Activated CD4-positive, alpha-beta T cell treated with anti-CD3 and anti-CD28 coated beads, Interleukin-2, amount 10 ng/mL, durations not matched to agents 7 days and 5 days (primary cell): ENCODE results near the gene RECQL5. TPM values are rescaled to one million over a fixed set of nuclear protein-coding genes. Genes with fewer than 3 reads are reported as not detected.

Source experiments
- CTCF ChIA-PET: fragments of 350-600 bp; sonication (Branson Sonifier 250); formaldehyde crosslinking; loops from one replicate; lab custom pipeline; 2021; ENCODE audit warnings: antibody characterized with exemption; lab: Charles Lee
- POLR2A ChIA-PET: fragments of 350-600 bp; sonication (Branson Sonifier 250); formaldehyde crosslinking; loops from one replicate; lab custom pipeline; 2021; ENCODE audit warnings: antibody characterized with exemption; lab: Charles Lee
- DNase-seq: peaks from one replicate; pipeline ENCODE4 v3.0.0-alpha.2; 2020
- H3K27ac Mint-ChIP-seq: one replicate; pipeline ENCODE4 v1.8.0; 2021; ENCODE audit warnings: mild to moderate bottlenecking, moderate library complexity, mixed read lengths
- H3K27me3 Mint-ChIP-seq: one replicate; pipeline ENCODE4 v1.8.0; 2021; ENCODE audit warnings: mixed read lengths
- H3K36me3 Mint-ChIP-seq: one replicate; pipeline ENCODE4 v1.8.0; 2021; ENCODE audit warnings: low read depth, mixed read lengths
- H3K4me1 Mint-ChIP-seq: one replicate; pipeline ENCODE4 v1.8.0; 2021; ENCODE audit warnings: mixed read lengths
- H3K4me3 Mint-ChIP-seq: one replicate; pipeline ENCODE4 v1.8.0; 2021; ENCODE audit warnings: mild to moderate bottlenecking, moderate library complexity, mixed read lengths
- H3K9me3 Mint-ChIP-seq: one replicate; pipeline ENCODE4 v1.8.0; 2021; ENCODE audit warnings: mixed read lengths
- total RNA-seq, 2 experiments: library from RNA; stranded (reverse); gene quantifications; one replicate each; pipeline ENCODE4 v1.2.3, GENCODE V29; 2021

Gene RECQL5
- total RNA-seq, result 10 to 100 TPM; 44.7 to 47.1 TPM

DNA sequence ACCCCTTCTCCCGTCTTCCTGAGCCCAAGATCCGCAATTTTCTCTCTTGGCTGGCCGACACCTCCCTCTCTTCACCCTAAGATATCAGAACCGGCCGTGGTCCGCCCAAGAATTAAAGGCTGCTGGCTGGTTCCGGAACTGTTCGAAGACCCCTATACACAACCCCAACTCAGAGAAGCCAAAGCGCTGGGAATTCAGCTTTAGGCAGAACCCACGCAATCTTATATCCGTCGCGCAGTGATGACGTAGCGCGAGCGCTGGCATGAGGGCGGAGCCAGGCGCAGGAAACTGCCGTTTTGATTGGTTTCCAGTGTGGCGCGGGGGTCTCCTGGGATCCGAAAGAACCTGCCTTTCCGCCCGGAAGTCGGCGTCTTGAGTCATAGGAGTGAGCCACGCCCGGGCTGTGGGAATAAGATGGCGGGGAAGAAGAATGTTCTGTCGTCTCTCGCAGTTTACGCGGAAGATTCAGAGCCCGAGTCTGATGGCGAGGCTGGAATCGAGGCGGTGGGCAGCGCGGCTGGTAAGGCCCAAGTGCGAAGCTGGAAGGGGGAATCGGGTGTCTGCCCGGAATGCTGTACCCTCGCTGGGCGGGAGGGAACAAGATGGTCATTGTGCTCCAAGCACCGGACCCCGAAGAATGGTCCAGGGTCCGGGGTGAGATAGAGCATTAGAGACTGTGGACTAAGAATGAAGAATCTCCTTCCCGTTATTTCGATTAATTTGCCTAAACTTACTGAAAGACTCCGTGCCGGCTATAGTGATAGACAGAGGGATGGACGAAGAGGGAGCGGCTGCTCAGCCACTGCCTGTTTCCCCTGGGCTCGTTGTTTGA, at the start of gene RECQL5, which contains the start of gene SAP30BP:
TSS of gene RECQL5 (minus strand) at position 196 of the 832 bp plus-strand sequence. CDS start 597 bp downstream, outside the sequence.
TSS of gene SAP30BP (plus strand) at position 380 of the 832 bp plus-strand sequence. CDS start at position 415, 35 bp downstream.
- peak within 1 kb of the TSS; percentile 78 for H3K27ac Mint-ChIP-seq
- H3K27me3 Mint-ChIP-seq, result no peaks in the 10 kb centered on the region
- peak; percentile 99 for DNase-seq
- POLR2A ChIA-PET, result interaction anchor here (0.6 kb wide), 1 partner anchor 109 kb away, joined by 3 read pairs; no protein-coding TSS in a partner anchor
- peaks cover 32% of the 10 kb centered on the region for H3K4me1 Mint-ChIP-seq
- CTCF ChIA-PET, result interaction anchor here (0.6 to 2.0 kb wide), 9 partner anchors 14 to 396 kb away, joined by 3 to 9 read pairs (median 3); partner anchors contain the start of genes GRB2, MIF4GD and SMIM5
- no peak within 1 kb of the TSS for H3K4me3 Mint-ChIP-seq
- H3K36me3 Mint-ChIP-seq, result peaks cover 20% of the 10 kb centered on the region
- H3K9me3 Mint-ChIP-seq, result no peaks in the 10 kb centered on the region

DNA sequence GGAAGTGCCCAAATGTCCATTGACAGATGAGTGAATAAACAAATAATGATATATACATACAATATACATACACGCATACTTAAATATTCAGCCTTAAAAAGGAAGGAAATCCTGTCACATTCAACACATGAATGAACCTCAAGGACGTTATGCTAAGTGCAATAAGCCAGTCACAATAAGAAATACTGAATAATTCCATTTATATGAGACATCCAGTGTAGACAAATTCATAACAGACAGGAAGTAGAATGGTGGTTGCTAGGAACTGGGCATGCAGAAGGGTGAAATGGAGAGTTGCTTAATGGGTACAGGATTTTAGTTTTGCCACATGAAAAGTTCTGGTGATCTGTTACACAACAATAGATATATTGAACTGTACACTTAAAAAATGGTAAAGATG, 45.5 kb upstream of the RECQL5 start:
- no peak overlapping the region for H3K4me3 Mint-ChIP-seq
- ChIA-PET POLR2A (no interaction called here), CTCF (interaction anchor here (0.6 to 0.9 kb wide), 3 partner anchors 12 to 79 kb away, joined by 3 read pairs; partner anchors contain the start of gene SMIM5)
- no peak for DNase-seq
- peaks cover 11% of the 10 kb centered on the region for H3K36me3 Mint-ChIP-seq
- H3K4me1 Mint-ChIP-seq, result no peaks in the 10 kb centered on the region
- H3K27ac Mint-ChIP-seq, result no peak overlapping the region
- H3K27me3 Mint-ChIP-seq, result peaks cover 7% of the 10 kb centered on the region
- H3K9me3 Mint-ChIP-seq, result no peaks in the 10 kb centered on the region

DNA sequence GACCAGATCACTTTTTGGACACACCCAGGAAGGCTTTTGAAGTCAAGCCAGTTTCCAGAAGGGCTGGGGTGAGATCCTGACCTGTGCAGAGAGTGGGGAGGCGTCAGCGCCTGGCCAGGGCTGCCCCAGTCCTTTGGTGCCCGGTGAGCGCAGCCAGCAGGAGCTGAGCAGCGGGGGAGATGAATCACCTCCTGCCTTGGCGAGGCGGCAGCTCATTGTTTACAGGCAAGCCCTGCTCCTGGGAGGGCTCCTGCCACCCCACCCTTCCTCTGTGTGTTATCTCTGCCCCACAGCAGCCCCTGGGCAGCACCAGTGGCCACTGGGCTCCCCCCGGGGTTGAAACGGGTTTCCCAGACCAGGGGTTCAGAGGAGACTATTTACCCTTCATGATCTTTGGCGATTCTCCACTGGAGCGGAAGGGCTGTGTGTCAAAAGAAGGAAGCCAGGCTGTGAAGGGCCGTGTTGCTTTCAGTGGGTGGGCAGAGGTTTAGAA, 40.2 kb upstream of the RECQL5 start:
- ChIA-PET POLR2A (no interaction called here), CTCF (interaction anchor here (0.6 to 1.2 kb wide), 3 partner anchors 12 to 32 kb away, joined by 3 to 4 read pairs (median 3); no protein-coding TSS in a partner anchor)
- peaks cover 2% of the 10 kb centered on the region for H3K27me3 Mint-ChIP-seq
- DNase-seq, result no peak
- no peak overlapping the region for H3K4me3 Mint-ChIP-seq
- peaks cover 27% of the 10 kb centered on the region for H3K36me3 Mint-ChIP-seq
- H3K27ac Mint-ChIP-seq, result no peak overlapping the region
- H3K9me3 Mint-ChIP-seq, result no peaks in the 10 kb centered on the region
- H3K4me1 Mint-ChIP-seq, result no peaks in the 10 kb centered on the region

DNA sequence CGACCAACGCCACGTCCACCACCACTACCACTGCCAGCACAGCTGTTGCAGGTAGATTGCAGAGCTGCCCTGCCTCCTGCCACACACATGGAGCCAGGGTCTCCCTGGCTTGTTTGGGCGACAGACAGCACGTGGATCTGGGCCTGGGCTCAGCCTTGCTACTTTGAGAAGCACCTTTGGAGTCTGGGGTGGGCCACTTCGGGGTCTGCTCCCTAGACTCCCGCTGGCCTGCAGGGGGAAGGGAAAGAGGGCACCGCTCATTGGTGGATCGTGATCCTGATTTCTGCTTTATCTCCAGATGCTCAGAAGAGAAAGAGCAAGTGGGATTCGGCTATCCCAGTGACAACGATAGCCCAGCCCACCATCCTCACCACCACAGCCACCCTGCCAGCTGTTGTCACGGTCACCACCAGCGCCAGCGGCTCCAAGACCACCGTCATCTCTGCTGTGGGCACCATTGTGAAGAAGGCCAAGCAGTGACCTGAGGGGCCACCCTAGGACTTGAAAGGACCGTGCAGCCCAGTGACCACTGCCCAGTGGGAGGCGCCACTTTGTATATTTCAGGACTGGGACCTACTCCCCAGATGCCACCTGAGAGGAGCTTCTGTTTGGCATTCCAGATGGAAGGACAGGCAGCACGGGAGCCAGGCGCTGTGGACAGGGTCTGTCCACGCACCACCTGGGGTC, 39.2 kb upstream of the RECQL5 start:
- no peaks in the 10 kb centered on the region for H3K27me3 Mint-ChIP-seq
- H3K9me3 Mint-ChIP-seq, result no peaks in the 10 kb centered on the region
- peaks cover 32% of the 10 kb centered on the region for H3K36me3 Mint-ChIP-seq
- ChIA-PET POLR2A (no interaction called here), CTCF (interaction anchor here (0.5 to 1.2 kb wide), 8 partner anchors 11 to 175 kb away, joined by 3 to 4 read pairs (median 3); no protein-coding TSS in a partner anchor)
- H3K4me3 Mint-ChIP-seq, result no peak overlapping the region
- DNase-seq, result no peak
- H3K27ac Mint-ChIP-seq, result no peak overlapping the region
- no peaks in the 10 kb centered on the region for H3K4me1 Mint-ChIP-seq

GRCh38 chr17:75704963-75705875, 38.3 kb upstream of the RECQL5 start:
- Mint-ChIP-seq H3K36me3 (peaks cover 42% of the 10 kb centered on the region), H3K9me3 (no peaks in the 10 kb centered on the region), H3K27ac (no peak overlapping the region), H3K4me1 (no peaks in the 10 kb centered on the region), H3K27me3 (no peaks in the 10 kb centered on the region), H3K4me3 (no peak overlapping the region)
- POLR2A ChIA-PET, result no interaction called here
- DNase-seq, result no peak
- CTCF ChIA-PET, result interaction anchor here (0.5 to 1.1 kb wide), 6 partner anchors 13 to 45 kb away, joined by 3 to 4 read pairs (median 3); no protein-coding TSS in a partner anchor

- H3K36me3 Mint-ChIP-seq, result peaks cover 43% of the 10 kb centered on the region
Measured at GRCh38 chr17:75703591-75703990, 36.6 kb upstream of the RECQL5 start.

DNA sequence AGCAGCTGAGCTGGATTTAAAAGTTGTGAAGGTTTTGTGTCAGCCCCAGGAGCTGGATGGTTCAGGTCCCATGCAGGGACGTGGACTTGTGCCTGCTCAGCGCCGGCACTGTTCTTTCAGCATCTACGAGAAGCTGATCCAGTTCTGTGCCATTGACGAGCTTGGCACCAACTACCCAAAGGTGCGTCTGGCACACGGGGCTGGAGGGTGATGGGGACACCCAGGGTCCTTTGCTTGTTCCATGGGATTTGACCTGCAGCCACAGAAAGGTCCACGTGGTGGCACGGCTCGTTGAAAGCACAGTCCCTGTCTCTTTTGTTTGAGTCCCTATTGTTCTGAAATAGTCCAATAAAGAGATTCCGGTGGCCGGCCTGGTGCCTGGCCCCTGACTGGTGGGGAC, 36.2 kb upstream of the RECQL5 start:
- Mint-ChIP-seq H3K4me3 (no peak overlapping the region), H3K27me3 (no peaks in the 10 kb centered on the region), H3K27ac (no peak overlapping the region), H3K9me3 (no peaks in the 10 kb centered on the region), H3K4me1 (no peaks in the 10 kb centered on the region), H3K36me3 (peaks cover 39% of the 10 kb centered on the region)
- DNase-seq, result no peak
- ChIA-PET POLR2A (no interaction called here), CTCF (interaction anchor here (0.5 to 2.7 kb wide), 5 partner anchors 15 to 395 kb away, joined by 3 to 9 read pairs (median 4); no protein-coding TSS in a partner anchor)

More at GRCh38 chr17:75703591-75703990, 36.6 kb upstream of the RECQL5 start:
- no peak overlapping the region for H3K27ac Mint-ChIP-seq
- no peak for DNase-seq
- H3K4me1 Mint-ChIP-seq, result no peaks in the 10 kb centered on the region
- H3K4me3 Mint-ChIP-seq, result no peak overlapping the region
- POLR2A ChIA-PET, result no interaction called here
- H3K27me3 Mint-ChIP-seq, result no peaks in the 10 kb centered on the region
- CTCF ChIA-PET, result interaction anchor here (0.5 to 2.7 kb wide), 5 partner anchors 10 to 395 kb away, joined by 3 to 9 read pairs (median 4); no protein-coding TSS in a partner anchor
- no peaks in the 10 kb centered on the region for H3K9me3 Mint-ChIP-seq

DNA sequence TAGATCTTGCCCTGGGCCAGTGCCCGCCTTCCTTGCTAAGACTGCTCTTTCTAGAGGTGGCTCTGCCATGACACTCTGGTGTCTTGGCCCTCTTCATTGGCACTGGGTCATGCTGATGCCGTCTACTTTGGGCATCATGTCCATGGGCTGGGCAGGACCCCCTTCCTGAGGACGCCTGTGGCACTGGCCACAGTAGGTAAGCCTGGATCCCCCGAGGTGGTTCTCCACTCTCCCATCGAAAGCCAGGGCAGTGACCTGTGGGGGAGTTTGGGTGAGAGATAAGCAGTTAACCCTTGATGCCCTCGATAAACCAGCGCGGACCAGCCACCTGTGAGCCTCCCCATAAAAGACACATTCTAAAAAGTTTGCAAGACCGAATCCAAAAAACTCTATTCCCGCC, 34.3 kb upstream of the RECQL5 start:
- Mint-ChIP-seq H3K4me1 (no peaks in the 10 kb centered on the region), H3K9me3 (no peaks in the 10 kb centered on the region), H3K36me3 (peaks cover 28% of the 10 kb centered on the region), H3K4me3 (no peak overlapping the region), H3K27me3 (no peaks in the 10 kb centered on the region), H3K27ac (no peak overlapping the region)
- DNase-seq, result no peak
- ChIA-PET CTCF (interaction anchor here (1.2 to 2.7 kb wide), 2 partner anchors 18 to 69 kb away, joined by 3 to 9 read pairs; no protein-coding TSS in a partner anchor), POLR2A (no interaction called here)

GRCh38 chr17:75698659-75699058, 31.7 kb upstream of the RECQL5 start:
- ChIA-PET CTCF (interaction anchor here (0.6 to 2.4 kb wide), 6 partner anchors 11 to 69 kb away, joined by 3 to 11 read pairs (median 3); partner anchors contain the start of gene SMIM5), POLR2A (no interaction called here)
- H3K4me3 Mint-ChIP-seq, result no peak overlapping the region

GRCh38 chr17:75697651-75698291, 30.8 kb upstream of the RECQL5 start:
- Mint-ChIP-seq H3K36me3 (peaks cover 22% of the 10 kb centered on the region), H3K27ac (no peak overlapping the region), H3K27me3 (no peaks in the 10 kb centered on the region), H3K4me3 (no peak overlapping the region), H3K4me1 (no peaks in the 10 kb centered on the region), H3K9me3 (no peaks in the 10 kb centered on the region)
- POLR2A ChIA-PET, result no interaction called here
- DNase-seq, result no peak
- CTCF ChIA-PET, result interaction anchor here (1.0 to 2.4 kb wide), 3 partner anchors 10 to 68 kb away, joined by 3 to 11 read pairs (median 3); partner anchors contain the start of gene SMIM5

More at GRCh38 chr17:75698659-75699058, 31.7 kb upstream of the RECQL5 start:
- DNase-seq, result no peak
- Mint-ChIP-seq H3K9me3 (no peaks in the 10 kb centered on the region), H3K36me3 (peaks cover 22% of the 10 kb centered on the region), H3K27ac (no peak overlapping the region), H3K4me1 (no peaks in the 10 kb centered on the region), H3K27me3 (no peaks in the 10 kb centered on the region)

- POLR2A ChIA-PET, result no interaction called here
- H3K27me3 Mint-ChIP-seq, result no peaks in the 10 kb centered on the region
- H3K9me3 Mint-ChIP-seq, result no peaks in the 10 kb centered on the region
- H3K4me1 Mint-ChIP-seq, result peaks cover 15% of the 10 kb centered on the region
- no peak overlapping the region for H3K27ac Mint-ChIP-seq
- H3K4me3 Mint-ChIP-seq, result no peak overlapping the region
- no peak for DNase-seq
- CTCF ChIA-PET, result interaction anchor here (1.4 kb wide), 1 partner anchor 11 kb away, joined by 3 read pairs; no protein-coding TSS in a partner anchor
- H3K36me3 Mint-ChIP-seq, result peaks cover 11% of the 10 kb centered on the region
Measured at GRCh38 chr17:75695830-75696271, 28.9 kb upstream of the RECQL5 start.
